Measurements from ENCODE around the gene CAMK2B.
A peak's percentile ranks its signal among the peaks of the same experiment; 100 is the strongest.

CAMK2B gene

DNA sequence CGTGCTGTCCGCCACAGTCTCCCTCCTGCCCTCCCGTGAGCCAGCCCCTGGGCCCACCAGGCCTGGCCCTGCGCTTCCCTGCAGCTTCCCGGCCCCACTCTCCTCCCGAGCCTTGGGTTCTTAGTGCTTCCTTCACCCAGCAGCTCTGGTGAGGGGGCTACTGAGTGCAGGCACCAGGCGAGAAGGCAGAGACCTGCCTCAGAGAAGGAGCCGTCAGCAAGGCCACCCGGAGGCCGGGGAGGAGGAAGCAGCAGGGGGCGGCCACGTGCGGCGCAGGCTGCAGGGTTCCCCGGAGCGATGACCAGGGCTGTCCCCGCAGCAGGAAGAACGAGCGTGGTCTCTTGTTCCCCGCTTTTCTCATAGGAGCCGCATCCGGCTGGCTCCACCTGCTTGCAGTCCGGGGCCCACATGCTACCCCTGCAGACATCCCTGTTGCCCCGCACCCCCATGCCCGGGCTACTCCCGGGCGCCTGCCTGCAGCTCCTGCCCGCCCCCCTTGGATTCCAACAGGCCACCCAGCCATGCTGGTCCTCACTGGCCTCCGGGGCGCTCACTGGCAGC is 104.1 kb downstream of the CAMK2B start:
- TF ChIP-seq, protein P1, sequence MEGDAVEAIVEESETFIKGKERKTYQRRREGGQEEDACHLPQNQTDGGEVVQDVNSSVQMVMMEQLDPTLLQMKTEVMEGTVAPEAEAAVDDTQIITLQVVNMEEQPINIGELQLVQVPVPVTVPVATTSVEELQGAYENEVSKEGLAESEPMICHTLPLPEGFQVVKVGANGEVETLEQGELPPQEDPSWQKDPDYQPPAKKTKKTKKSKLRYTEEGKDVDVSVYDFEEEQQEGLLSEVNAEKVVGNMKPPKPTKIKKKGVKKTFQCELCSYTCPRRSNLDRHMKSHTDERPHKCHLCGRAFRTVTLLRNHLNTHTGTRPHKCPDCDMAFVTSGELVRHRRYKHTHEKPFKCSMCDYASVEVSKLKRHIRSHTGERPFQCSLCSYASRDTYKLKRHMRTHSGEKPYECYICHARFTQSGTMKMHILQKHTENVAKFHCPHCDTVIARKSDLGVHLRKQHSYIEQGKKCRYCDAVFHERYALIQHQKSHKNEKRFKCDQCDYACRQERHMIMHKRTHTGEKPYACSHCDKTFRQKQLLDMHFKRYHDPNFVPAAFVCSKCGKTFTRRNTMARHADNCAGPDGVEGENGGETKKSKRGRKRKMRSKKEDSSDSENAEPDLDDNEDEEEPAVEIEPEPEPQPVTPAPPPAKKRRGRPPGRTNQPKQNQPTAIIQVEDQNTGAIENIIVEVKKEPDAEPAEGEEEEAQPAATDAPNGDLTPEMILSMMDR (conservative IDR thresholded peaks at IDR 0.05; ENCODE audit: low read depth, low read length), result peak; percentile 8
- DNase-seq (ENCODE audit: low read depth), result no peak

DNA sequence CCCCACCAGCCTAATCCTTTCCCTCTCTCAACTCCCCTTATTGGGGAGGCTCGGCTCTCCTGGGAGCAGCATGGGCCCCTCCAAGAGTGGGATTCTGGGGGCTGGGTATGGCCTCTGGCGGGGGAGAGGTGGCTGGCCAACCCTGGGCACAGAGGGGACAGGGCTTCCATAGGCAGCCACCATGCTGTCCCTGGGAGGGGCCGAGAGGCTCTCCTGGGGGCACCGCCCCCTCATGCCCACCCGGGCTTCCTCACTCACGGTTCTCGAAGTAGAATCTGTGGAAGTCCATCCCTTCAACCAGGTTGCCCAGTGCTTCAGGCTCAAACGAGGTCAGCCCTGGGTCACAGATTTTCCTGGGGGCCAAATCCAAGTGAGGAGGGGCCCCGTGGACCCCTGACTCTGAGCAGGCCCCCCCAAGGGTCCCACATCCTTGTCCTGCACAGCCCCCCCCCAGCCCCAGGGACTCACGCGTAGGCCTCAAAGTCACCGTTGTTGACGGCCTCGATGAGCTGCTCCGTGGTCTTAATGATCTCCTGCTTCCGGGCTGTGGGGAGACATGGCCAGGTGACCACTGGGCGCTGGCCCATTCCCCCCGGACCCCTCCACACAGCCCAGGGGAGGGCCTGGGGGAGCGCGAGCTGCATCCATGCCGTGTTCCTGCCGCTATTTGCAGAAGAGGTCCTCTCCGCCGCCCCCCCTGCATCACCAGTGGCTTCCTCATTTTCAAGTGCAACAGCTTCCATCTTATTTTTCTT is 104.9 kb downstream of the CAMK2B start:
- TF ChIP-seq, protein P1 (conservative IDR thresholded peaks at IDR 0.05; ENCODE audit: low read depth, low read length), result no peak
- no peak overlapping the region for H3K4me3 ChIP-seq (ENCODE audit: low read length)
- no peak for DNase-seq (ENCODE audit: low read depth)

More for the DNA sequence above, 104.1 kb downstream of the CAMK2B start:
- H3K4me3 ChIP-seq (ENCODE audit: low read length), result no peak overlapping the region

DNA sequence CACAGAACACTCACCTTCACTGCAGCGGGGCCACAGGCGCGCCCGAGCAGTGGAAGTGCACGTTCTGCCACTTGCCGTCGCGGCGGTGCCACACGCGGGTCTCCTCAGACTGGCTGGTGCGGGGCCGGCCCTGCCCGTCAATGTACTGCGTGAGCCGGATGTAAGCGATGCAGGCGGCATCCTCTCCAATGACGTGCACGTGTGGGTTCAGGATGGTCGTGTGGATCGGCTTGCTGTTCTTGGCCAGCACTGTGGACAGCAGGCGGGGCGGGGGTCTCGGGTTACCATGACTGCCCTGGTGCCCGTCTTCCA is 105.4 kb downstream of the CAMK2B start:
- no peak for DNase-seq (ENCODE audit: low read depth)
- TF ChIP-seq, protein P1 (conservative IDR thresholded peaks at IDR 0.05; ENCODE audit: low read depth, low read length), result no peak
- no peak overlapping the region for H3K4me3 ChIP-seq (ENCODE audit: low read length)

DNA sequence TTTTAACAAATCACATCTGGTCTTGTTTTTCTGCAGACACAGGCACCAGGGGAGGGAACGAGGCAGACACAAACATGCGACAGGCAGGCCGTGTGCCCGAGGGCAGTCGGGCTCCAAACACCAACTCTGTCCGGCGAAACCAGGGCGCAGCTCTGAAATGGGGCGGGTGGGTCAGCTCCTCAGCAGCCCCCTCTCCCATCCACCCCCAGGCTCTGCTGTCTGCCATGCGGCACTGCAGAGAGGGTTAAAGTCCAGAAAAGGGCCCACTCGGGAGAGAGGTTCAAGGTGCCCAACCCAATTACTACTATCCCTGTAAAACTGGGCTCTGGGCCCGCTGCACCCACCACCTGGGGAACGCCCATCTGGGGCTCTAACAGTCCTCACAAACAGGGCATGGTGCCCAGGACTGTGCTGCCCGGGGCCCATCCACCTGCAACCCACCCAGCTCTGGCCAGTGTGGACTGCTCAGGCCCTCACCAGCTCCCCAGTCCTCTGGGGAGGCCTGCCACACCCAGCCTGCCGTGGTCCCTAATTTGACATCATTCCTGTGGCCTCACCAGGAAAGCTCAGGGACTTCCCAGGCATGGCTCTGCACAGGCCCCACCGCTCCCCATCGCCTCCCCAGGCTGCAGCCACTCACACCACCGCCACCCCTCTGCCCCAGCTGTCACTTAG is 105.9 kb downstream of the CAMK2B start:
- H3K4me3 ChIP-seq (ENCODE audit: low read length), result no peak overlapping the region
- TF ChIP-seq, protein P1 (conservative IDR thresholded peaks at IDR 0.05; ENCODE audit: low read depth, low read length), result no peak
- DNase-seq (ENCODE audit: low read depth), result no peak

DNA sequence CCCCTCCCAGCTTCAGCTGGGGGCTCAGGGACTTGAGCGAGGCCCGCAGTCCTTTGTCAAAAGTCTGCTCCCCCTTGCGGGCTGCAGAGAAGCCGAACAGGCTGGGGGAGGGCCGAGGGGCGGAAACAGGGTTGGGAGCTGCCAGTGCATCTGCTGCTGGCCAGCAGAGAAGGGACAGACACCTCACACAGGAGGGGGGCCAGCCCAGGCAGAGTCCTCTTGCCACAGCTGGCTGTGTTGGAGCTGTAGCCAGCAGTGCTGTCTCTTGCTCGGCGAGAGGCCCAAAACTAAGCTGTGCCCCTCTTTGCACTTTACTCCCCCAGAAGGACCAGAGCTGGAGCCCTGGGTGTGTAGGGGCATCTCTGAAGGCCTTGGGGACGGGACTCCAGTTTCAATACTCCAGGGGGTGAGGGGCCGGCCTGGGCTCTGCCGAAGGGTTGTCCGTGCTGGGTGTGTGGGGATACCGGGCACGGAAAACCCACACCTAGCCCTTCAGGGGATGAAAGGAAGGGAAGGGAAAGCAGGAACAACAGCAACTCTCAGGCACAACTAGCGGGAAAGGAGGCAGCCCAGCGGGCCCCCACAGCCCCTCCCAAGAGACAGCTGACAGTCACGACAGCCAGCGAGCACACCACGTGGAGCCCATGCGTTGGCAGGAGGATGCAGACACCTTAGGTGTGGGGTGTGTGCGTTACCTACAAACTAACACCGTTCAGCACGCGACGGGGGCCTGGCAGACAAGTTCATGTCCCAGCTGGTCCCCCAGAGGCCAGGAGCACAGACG is 106.8 kb downstream of the CAMK2B start:
- H3K4me3 ChIP-seq (ENCODE audit: low read length), result no peak overlapping the region
- TF ChIP-seq, protein P1 (conservative IDR thresholded peaks at IDR 0.05; ENCODE audit: low read depth, low read length), result no peak
- DNase-seq (ENCODE audit: low read depth), result no peak

DNA sequence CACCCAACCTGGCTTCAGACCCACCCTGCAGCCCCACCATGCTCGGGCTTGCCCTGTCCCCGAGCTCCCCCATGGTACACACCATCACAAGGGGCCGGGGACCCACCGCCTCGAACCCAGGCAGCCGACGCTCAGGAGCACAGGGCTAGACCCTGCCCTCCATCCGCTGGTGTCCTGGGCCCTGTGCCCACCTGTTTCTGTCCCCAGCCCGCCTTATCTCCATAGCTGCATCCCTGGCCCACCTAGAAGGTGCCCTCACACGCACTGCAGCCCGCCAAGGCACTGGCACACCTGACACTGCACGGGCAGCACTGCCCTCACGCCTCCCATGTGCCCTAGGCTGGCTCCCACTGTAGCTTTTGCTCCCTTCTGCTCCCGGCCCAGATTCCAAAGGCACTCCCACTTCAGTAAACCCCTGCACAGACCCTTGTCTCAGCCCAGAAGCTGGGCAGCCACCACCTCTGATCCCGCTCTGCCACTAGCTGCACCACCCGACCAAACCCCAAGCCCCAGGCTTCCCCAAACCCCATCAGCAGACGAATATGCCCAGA is 107.5 kb downstream of the CAMK2B start:
- no peak overlapping the region for H3K4me3 ChIP-seq (ENCODE audit: low read length)
- TF ChIP-seq, protein P1 (conservative IDR thresholded peaks at IDR 0.05; ENCODE audit: low read depth, low read length), result no peak
- no peak for DNase-seq (ENCODE audit: low read depth)

Measured in retinal pigment epithelial cell (primary cell).